Measurements from ENCODE around the gene VPS13A.

DNA sequence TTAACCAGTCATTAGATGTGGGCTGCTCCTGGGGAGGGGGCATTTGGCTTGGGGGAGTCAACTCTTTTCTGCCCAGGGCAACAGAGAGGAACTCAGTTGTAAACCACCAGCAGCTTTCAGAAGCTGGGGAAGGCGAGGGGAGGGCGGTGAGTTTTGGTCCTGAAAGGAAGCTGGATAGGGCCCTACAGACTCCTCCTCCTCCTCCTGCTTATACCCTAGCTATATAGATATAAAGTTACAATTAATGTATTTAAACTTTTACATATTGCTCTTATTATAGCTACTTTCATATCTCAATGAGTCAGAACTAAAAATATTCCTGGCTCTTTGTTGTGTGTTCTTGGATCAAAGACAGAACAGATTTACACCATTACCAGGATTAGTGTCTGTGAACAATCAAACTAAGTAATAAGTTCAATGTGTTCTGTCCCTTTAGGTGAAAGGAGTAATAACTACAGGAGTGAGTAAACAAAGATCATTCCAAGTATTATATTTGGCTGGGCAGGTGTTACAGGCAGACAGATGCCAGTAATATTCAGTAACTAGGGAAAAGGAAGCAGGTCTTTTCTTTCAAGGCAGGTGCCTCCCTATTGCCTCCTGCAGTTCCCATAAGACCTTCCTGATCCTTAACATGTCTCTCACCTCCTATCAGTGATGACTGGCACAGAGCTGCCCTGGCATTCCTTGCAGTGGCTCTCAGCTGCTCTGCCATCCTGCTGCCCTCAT is 20.5 kb upstream of the VPS13A start:
- no peak for TF ChIP-seq POLR2A (IDR thresholded peaks at IDR 0.05; ENCODE audit: low read depth)
- TF ChIP-seq, protein P1, sequence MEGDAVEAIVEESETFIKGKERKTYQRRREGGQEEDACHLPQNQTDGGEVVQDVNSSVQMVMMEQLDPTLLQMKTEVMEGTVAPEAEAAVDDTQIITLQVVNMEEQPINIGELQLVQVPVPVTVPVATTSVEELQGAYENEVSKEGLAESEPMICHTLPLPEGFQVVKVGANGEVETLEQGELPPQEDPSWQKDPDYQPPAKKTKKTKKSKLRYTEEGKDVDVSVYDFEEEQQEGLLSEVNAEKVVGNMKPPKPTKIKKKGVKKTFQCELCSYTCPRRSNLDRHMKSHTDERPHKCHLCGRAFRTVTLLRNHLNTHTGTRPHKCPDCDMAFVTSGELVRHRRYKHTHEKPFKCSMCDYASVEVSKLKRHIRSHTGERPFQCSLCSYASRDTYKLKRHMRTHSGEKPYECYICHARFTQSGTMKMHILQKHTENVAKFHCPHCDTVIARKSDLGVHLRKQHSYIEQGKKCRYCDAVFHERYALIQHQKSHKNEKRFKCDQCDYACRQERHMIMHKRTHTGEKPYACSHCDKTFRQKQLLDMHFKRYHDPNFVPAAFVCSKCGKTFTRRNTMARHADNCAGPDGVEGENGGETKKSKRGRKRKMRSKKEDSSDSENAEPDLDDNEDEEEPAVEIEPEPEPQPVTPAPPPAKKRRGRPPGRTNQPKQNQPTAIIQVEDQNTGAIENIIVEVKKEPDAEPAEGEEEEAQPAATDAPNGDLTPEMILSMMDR (IDR thresholded peaks at IDR 0.05), result no peak
- TF ChIP-seq POLR2AphosphoS5 (IDR thresholded peaks at IDR 0.05), result no peak

Data from esophagus muscularis mucosa (tissue), 3 donors.